ENCODE measurements around the gene ITPRIP. TPM values are rescaled to one million over a fixed set of nuclear protein-coding genes. Genes with fewer than 3 reads are reported as not detected.

ITPRIP gene
- polyA plus RNA-seq, 1 donor (not counting 4 experiments of a cell fraction or from before 2014, with no cell fraction given), result 12.1 TPM

DNA sequence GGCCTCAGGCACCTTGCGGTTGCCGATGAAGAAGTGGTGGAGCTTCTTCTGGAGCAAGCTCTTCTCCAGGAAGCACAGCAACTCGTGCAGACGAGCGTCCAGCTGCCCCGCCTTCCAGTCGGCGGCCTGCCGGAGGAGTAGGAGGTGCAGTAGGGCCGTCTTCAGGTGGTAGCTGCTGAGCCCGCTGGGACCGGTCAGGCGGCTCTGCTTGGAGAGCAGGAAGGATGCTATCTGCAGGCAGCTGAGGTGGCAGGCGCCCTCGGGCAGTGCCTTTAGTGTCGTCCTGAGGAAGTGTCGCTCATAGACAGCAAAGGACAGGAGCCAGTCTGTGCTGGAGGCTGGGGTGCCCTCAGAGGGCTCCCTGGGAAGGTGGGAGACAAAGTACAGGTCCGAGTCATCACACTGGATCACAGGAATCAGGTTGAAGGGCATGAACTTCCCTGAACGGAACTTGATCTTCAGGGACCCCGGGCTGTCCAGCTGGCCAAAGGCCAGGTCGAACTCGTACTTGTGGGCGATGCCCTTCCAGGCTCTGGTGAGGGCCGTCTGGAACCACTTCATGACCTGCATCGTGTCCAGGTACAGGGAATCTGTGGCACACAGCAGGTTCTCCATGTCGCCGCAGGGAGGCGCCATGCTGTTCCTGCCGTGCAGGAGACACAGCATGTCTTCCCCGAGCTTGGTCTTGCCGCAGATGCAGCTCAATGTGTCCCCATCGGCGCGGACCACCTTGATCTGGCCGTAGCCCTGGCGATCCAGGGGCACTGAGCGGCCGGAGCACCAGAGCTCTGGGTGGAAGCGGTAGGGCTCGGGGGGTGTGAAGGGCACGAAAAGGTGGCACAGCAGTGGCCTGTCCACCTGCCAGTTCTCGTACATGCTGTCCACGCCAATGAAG, 23.4 kb downstream of the ITPRIP start:
- Histone ChIP-seq H3K4me1 (ENCODE audit: control insufficient read depth, extremely low read depth, insufficient read depth, low read length) (peaks cover 32% of the 10 kb centered on the region), H3K36me3 (ENCODE audit: control insufficient read depth in 2 of 2, extremely low read depth in 1 of 2, insufficient read depth in 2 of 2, low read length in 2 of 2) (peaks cover 21 to 34% of the 10 kb centered on the region in 2 experiments), H3K27ac (ENCODE audit: control insufficient read depth, insufficient read depth, low read length) (no peak overlapping the region), H3K9ac (ENCODE audit: control insufficient read depth, extremely low read depth, insufficient read depth, low read length) (no peak overlapping the region), H2AFZ (ENCODE audit: control insufficient read depth, low read length) (no peak overlapping the region), H4K20me1 (ENCODE audit: control insufficient read depth, extremely low read depth, insufficient read depth, low read length) (peaks cover 12% of the 10 kb centered on the region), H3K4me2 (ENCODE audit: control insufficient read depth, extremely low read depth, insufficient read depth, low read depth, low read length) (no peak overlapping the region), H3K79me2 (ENCODE audit: control insufficient read depth, insufficient read depth, low read length) (peaks cover 69% of the 10 kb centered on the region), H3K27me3 (ENCODE audit: control insufficient read depth, extremely low read depth, insufficient read depth, low read length) (no peaks in the 10 kb centered on the region), H3K9me1 (ENCODE audit: control insufficient read depth, extremely low read depth, insufficient read depth, low read length) (peaks cover 3% of the 10 kb centered on the region), H3K9me3 (ENCODE audit: control insufficient read depth, low read depth, low read length) (no peaks in the 10 kb centered on the region), H3K4me3 (ENCODE audit: control insufficient read depth in 2 of 3, extremely low read depth in 1 of 3, insufficient read depth in 2 of 3, low read depth in 1 of 3, low read length in 3 of 3) (no peak overlapping the region)
- dilution Hi-C loops (cut with MboI; ENCODE audit: extremely low pct_ligation_motif_present, low sequenced_read_pairs), result no loop called here
- DNase-seq (ENCODE audit: low read depth, low spot score), result no peak
- no peak for TF ChIP-seq EZH2 (IDR thresholded peaks at IDR 0.05; ENCODE audit: low read length)
- TF ChIP-seq, protein P1, sequence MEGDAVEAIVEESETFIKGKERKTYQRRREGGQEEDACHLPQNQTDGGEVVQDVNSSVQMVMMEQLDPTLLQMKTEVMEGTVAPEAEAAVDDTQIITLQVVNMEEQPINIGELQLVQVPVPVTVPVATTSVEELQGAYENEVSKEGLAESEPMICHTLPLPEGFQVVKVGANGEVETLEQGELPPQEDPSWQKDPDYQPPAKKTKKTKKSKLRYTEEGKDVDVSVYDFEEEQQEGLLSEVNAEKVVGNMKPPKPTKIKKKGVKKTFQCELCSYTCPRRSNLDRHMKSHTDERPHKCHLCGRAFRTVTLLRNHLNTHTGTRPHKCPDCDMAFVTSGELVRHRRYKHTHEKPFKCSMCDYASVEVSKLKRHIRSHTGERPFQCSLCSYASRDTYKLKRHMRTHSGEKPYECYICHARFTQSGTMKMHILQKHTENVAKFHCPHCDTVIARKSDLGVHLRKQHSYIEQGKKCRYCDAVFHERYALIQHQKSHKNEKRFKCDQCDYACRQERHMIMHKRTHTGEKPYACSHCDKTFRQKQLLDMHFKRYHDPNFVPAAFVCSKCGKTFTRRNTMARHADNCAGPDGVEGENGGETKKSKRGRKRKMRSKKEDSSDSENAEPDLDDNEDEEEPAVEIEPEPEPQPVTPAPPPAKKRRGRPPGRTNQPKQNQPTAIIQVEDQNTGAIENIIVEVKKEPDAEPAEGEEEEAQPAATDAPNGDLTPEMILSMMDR (optimal IDR thresholded peaks at IDR 0.05 in 1 of 3, IDR thresholded peaks at IDR 0.05 in 1 of 3, conservative IDR thresholded peaks at IDR 0.05 in 1 of 3; ENCODE audit: extremely low read depth in 1 of 3, insufficient read depth in 2 of 3, low read length in 3 of 3), result no peak
- no peak for FAIRE-seq

DNA sequence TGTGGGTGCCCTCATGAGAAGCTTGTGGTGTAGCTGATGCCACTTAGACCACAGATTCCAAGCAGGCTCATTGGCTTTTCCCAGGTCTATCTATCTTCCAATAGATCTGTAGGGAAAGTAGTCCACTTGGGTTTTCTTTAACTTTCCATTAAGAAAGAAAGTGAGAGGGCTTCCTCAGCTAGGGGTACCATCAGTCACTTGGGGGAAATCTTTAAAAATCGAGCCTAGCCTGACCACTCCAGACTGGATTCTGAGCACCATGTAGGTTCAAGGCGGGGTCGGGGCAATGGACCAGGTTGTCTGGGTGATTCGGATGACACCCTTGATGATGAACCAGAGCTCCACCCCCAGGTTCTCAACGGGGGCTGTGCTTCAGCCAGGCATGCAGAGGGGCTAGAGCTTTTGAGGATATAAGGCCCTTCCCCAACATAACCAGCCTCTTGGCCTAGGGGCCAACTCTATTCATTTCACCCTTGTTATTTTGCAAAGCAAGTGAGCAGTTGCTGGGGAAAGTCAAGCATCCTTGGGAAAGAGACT, 27.0 kb downstream of the ITPRIP start:
- Histone ChIP-seq H3K9ac (ENCODE audit: control insufficient read depth, extremely low read depth, insufficient read depth, low read length) (no peak overlapping the region), H3K9me1 (ENCODE audit: control insufficient read depth, extremely low read depth, insufficient read depth, low read length) (no peaks in the 10 kb centered on the region), H3K9me3 (ENCODE audit: control insufficient read depth, low read depth, low read length) (no peaks in the 10 kb centered on the region), H4K20me1 (ENCODE audit: control insufficient read depth, extremely low read depth, insufficient read depth, low read length) (peaks cover 8% of the 10 kb centered on the region), H3K79me2 (ENCODE audit: control insufficient read depth, insufficient read depth, low read length) (peaks cover 35% of the 10 kb centered on the region), H3K4me1 (ENCODE audit: control insufficient read depth, extremely low read depth, insufficient read depth, low read length) (no peaks in the 10 kb centered on the region), H2AFZ (ENCODE audit: control insufficient read depth, low read length) (no peak overlapping the region), H3K4me2 (ENCODE audit: control insufficient read depth, extremely low read depth, insufficient read depth, low read depth, low read length) (no peak overlapping the region), H3K4me3 (ENCODE audit: control insufficient read depth in 2 of 3, extremely low read depth in 1 of 3, insufficient read depth in 2 of 3, low read depth in 1 of 3, low read length in 3 of 3) (no peak overlapping the region), H3K36me3 (ENCODE audit: control insufficient read depth in 2 of 2, extremely low read depth in 1 of 2, insufficient read depth in 2 of 2, low read length in 2 of 2) (peaks cover 21 to 34% of the 10 kb centered on the region in 2 experiments), H3K27me3 (ENCODE audit: control insufficient read depth, extremely low read depth, insufficient read depth, low read length) (no peaks in the 10 kb centered on the region), H3K27ac (ENCODE audit: control insufficient read depth, insufficient read depth, low read length) (no peak overlapping the region)
- FAIRE-seq, result no peak
- dilution Hi-C loops (cut with MboI; ENCODE audit: extremely low pct_ligation_motif_present, low sequenced_read_pairs), result no loop called here
- DNase-seq (ENCODE audit: low read depth, low spot score), result no peak
- no peak for TF ChIP-seq EZH2 (IDR thresholded peaks at IDR 0.05; ENCODE audit: low read length)
- TF ChIP-seq, protein P1 (optimal IDR thresholded peaks at IDR 0.05 in 1 of 3, IDR thresholded peaks at IDR 0.05 in 1 of 3, conservative IDR thresholded peaks at IDR 0.05 in 1 of 3; ENCODE audit: extremely low read depth in 1 of 3, insufficient read depth in 2 of 3, low read length in 3 of 3), result no peak
